SK-N-SH treated with all-trans-retinoic acid at 6 μM for 48 hours (cell line): ENCODE results near the gene STKLD1.
"Not testable (repeated sequence)": the region's sequence is repeated elsewhere in the genome, so short reads cannot be mapped to it uniquely, and the experiment has no call there.

Experiments
- ATAC-seq: fragments of 200-7000 bp; cut with Tn5 transposase; 3 replicates; pipeline ENCODE4 v1.9.1; 2020; ENCODE audit warnings: mild to moderate bottlenecking, moderate library complexity
- BACH2 ChIP-seq: fragments of 250-450 bp; sonication (Bioruptor Pico); IDR thresholded peaks from 2 replicates; pipeline ENCODE4 v1.9.0; 2021; ENCODE audit warnings: mild to moderate bottlenecking, borderline replicate concordance
- ESRRG ChIP-seq: fragments of 250-450 bp; sonication (Bioruptor Pico); IDR thresholded peaks from 2 replicates; pipeline ENCODE4 v1.6.1; 2021; ENCODE audit warnings: mild to moderate bottlenecking
- GLIS3 ChIP-seq: fragments of 250-450 bp; sonication (Bioruptor Pico); IDR thresholded peaks from 2 replicates; pipeline ENCODE4 v1.5.0; 2020; ENCODE audit warnings: mild to moderate bottlenecking, moderate library complexity
- ISL1 ChIP-seq: fragments of 250-450 bp; sonication (Bioruptor Pico); IDR thresholded peaks from 2 replicates; pipeline ENCODE4 v2.1.2; 2022; ENCODE audit warnings: mild to moderate bottlenecking, moderate library complexity
- OSR1 ChIP-seq: fragments of 250-450 bp; sonication (Bioruptor Pico); IDR thresholded peaks from 2 replicates; pipeline ENCODE4 v1.8.0; 2022; ENCODE audit warnings: moderate library complexity, mild to moderate bottlenecking, inconsistent platforms
- POU6F1 ChIP-seq: fragments of 250-450 bp; sonication (Bioruptor Pico); IDR thresholded peaks from 2 replicates; pipeline ENCODE4 v1.8.0; 2021; ENCODE audit warnings: low read depth, mild to moderate bottlenecking, moderate library complexity, borderline replicate concordance
- PPARA ChIP-seq: fragments of 250-450 bp; sonication (Bioruptor Pico); IDR thresholded peaks from 2 replicates; pipeline ENCODE4 v1.5.0; 2020; ENCODE audit warnings: mild to moderate bottlenecking, borderline replicate concordance
- RARB ChIP-seq: fragments of 250-450 bp; sonication (Bioruptor Pico); IDR thresholded peaks from 2 replicates; pipeline ENCODE4 v1.8.0; 2021; ENCODE audit warnings: mild to moderate bottlenecking, moderate library complexity
- TCF4 ChIP-seq: fragments of 250-450 bp; sonication (Bioruptor Pico); IDR thresholded peaks from 2 replicates; pipeline ENCODE4 v1.8.0; 2021; ENCODE audit warnings: mild to moderate bottlenecking, moderate library complexity, borderline replicate concordance
- TOX ChIP-seq: fragments of 250-450 bp; sonication (Bioruptor Pico); IDR thresholded peaks from 2 replicates; pipeline ENCODE4 v1.8.0; 2021; ENCODE audit warnings: mild to moderate bottlenecking, moderate library complexity, borderline replicate concordance
- TSHZ2 ChIP-seq: fragments of 250-450 bp; sonication (Bioruptor Pico); IDR thresholded peaks from 2 replicates; pipeline ENCODE4 v1.5.0; 2020; ENCODE audit warnings: mild to moderate bottlenecking, moderate library complexity
- ZFP30 ChIP-seq: fragments of 450-650 bp; formaldehyde crosslinking; IDR thresholded peaks from 2 replicates; pipeline ENCODE4 v1.5.0; 2022; ENCODE audit warnings: mild to moderate bottlenecking, moderate library complexity
- ZNF565 ChIP-seq: fragments of 450-650 bp; formaldehyde crosslinking; conservative IDR thresholded peaks from 2 replicates; pipeline ENCODE4 v1.5.0; 2020; ENCODE audit warnings: low read depth, mild to moderate bottlenecking, moderate library complexity
- ZNF70 ChIP-seq: fragments of 450-650 bp; formaldehyde crosslinking; IDR thresholded peaks from 2 replicates; pipeline ENCODE4 v1.5.0; 2020; ENCODE audit warnings: mild to moderate bottlenecking, moderate library complexity
- ZNF8 ChIP-seq: fragments of 450-650 bp; formaldehyde crosslinking; IDR thresholded peaks from 2 replicates; pipeline ENCODE4 v1.5.0; 2020; ENCODE audit warnings: mild to moderate bottlenecking, moderate library complexity
- TF ChIP-seq, protein P1 (sequence below): fragments of 250-450 bp; sonication (Bioruptor Pico); IDR thresholded peaks from 2 replicates; pipeline ENCODE4 v1.8.0; 2020; ENCODE audit warnings: mild to moderate bottlenecking, moderate library complexity, borderline replicate concordance
- TF ChIP-seq, protein P2 (sequence below): fragments of 250-450 bp; sonication (Bioruptor Pico); IDR thresholded peaks from 2 replicates; pipeline ENCODE4 v1.5.1; 2021; ENCODE audit warnings: mild to moderate bottlenecking, moderate library complexity

Gene STKLD1

GRCh38 chr9:133390713-133391112 lies 14.5 kb downstream of the STKLD1 start (continued):
- TF ChIP-seq GLIS3 = no peak

DNA sequence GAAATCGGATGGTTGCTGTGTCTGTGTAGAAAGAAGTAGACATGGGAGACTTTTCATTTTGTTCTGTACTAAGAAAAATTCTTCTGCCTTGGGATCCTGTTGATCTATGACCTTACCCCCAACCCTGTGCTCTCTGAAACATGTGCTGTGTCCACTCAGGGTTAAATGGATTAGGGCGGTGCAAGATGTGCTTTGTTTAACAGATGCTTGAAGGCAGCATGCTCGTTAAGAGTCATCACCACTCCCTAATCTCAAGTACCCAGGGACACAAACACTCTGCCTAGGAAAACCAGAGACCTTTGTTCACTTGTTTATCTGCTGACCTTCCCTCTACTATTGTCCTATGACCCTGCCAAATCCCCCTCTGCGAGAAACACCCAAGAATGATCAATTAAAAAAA lies 15.3 kb downstream of the STKLD1 start:
- ATAC-seq = not testable (repeated sequence)

DNA sequence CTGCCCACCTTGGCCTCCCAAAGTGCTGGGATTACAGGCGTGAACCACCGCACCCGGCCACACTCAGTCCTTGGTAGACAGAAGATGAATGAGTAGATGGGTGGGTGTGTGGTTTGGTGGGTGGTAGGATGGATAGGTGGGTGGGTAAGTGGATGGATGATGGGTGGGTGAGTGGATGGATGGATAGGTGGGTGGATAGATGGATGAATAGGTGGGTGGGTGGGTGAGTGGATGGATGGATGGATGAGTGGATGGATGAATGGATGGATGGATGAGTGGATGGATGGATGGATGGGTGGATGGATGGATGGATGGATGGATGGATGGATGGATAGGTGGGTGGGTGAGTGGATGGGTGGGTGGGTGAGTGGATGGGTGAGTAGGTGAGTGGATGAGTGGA lies 16.1 kb downstream of the STKLD1 start:
- ATAC-seq = not testable (repeated sequence)

DNA sequence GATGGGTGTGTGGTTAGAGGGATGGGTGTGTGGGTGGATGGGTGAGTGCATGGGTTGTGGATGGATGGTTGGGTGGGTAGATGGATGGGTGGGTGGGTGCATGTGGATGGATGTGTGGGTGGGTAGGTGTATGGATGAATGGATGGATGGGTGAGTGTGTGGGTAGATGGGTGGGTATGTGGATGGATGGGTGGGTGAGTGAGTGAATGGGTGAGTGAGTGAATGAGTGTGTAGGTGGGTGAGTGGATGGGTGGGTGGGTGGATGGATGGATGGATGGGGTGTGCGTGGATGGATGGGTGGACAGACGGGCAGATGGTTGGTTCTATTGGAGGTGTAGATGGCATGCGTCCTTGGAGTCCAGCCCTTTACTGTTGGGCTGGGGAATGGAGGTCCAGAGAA lies 17.2 kb downstream of the STKLD1 start:
- no peak for ATAC-seq

GRCh38 chr9:133394687-133395271 lies 18.6 kb downstream of the STKLD1 start:
- TF ChIP-seq ISL1 (CRISPR knock-in tag) (no peak), TCF4 (no peak), ZNF70 (no peak), ZNF8 (CRISPR knock-in tag) (no peak), ESRRG (CRISPR knock-in tag) (no peak), PPARA (no peak), BACH2 (CRISPR knock-in tag) (no peak)
- TF ChIP-seq, protein P1, sequence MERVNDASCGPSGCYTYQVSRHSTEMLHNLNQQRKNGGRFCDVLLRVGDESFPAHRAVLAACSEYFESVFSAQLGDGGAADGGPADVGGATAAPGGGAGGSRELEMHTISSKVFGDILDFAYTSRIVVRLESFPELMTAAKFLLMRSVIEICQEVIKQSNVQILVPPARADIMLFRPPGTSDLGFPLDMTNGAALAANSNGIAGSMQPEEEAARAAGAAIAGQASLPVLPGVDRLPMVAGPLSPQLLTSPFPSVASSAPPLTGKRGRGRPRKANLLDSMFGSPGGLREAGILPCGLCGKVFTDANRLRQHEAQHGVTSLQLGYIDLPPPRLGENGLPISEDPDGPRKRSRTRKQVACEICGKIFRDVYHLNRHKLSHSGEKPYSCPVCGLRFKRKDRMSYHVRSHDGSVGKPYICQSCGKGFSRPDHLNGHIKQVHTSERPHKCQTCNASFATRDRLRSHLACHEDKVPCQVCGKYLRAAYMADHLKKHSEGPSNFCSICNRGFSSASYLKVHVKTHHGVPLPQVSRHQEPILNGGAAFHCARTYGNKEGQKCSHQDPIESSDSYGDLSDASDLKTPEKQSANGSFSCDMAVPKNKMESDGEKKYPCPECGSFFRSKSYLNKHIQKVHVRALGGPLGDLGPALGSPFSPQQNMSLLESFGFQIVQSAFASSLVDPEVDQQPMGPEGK = no peak
- no peak for ATAC-seq

More for the DNA sequence above, 17.2 kb downstream of the STKLD1 start:
- TF ChIP-seq, protein P2, sequence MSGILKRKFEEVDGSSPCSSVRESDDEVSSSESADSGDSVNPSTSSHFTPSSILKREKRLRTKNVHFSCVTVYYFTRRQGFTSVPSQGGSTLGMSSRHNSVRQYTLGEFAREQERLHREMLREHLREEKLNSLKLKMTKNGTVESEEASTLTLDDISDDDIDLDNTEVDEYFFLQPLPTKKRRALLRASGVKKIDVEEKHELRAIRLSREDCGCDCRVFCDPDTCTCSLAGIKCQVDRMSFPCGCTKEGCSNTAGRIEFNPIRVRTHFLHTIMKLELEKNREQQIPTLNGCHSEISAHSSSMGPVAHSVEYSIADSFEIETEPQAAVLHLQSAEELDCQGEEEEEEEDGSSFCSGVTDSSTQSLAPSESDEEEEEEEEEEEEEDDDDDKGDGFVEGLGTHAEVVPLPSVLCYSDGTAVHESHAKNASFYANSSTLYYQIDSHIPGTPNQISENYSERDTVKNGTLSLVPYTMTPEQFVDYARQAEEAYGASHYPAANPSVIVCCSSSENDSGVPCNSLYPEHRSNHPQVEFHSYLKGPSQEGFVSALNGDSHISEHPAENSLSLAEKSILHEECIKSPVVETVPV = no peak
- TF ChIP-seq GLIS3 (no peak), TOX (CRISPR knock-in tag) (no peak), POU6F1 (no peak), ZNF565 (CRISPR knock-in tag) (no peak), TSHZ2 (CRISPR knock-in tag) (no peak), ZFP30 (no peak), TCF4 (no peak), ISL1 (CRISPR knock-in tag) (no peak), PPARA (no peak), ZNF70 (no peak), OSR1 (CRISPR knock-in tag) (no peak), RARB (no peak)
- TF ChIP-seq, protein P1 = no peak
